HFFc6 (cell line): ENCODE data around the gene SPATA6. TPM values are rescaled to one million over a fixed set of nuclear protein-coding genes. Genes with fewer than 3 reads are reported as not detected.
"Not testable (repeated sequence)": the region's sequence is repeated elsewhere in the genome, so short reads cannot be mapped to it uniquely, and the experiment has no call there.

Experiments
- DNase-seq: peaks from one replicate; pipeline ENCODE4 v3.0.0-alpha.2; 2018
- H3K27ac Mint-ChIP-seq: 2 replicates; pipeline ENCODE4 v1.8.0; 2020; ENCODE audit warnings: mild to moderate bottlenecking, mixed read lengths
- H3K27me3 Mint-ChIP-seq: 2 replicates; pipeline ENCODE4 v1.8.0; 2021; ENCODE audit warnings: mild to moderate bottlenecking, moderate library complexity, mixed read lengths; ENCODE audit not compliant: insufficient read depth
- H3K36me3 Mint-ChIP-seq: 2 replicates; pipeline ENCODE4 v1.8.0; 2021; ENCODE audit warnings: low read depth, mixed read lengths
- H3K4me1 Mint-ChIP-seq: 2 replicates; pipeline ENCODE4 v1.8.0; 2020; ENCODE audit warnings: low read depth, mixed read lengths
- H3K4me3 Mint-ChIP-seq: 2 replicates; pipeline ENCODE4 v1.8.0; 2020; ENCODE audit warnings: mild to moderate bottlenecking, moderate library complexity, mixed read lengths
- H3K9me3 Mint-ChIP-seq: 2 replicates; pipeline ENCODE4 v1.8.0; 2020; ENCODE audit warnings: mild to moderate bottlenecking, mixed read lengths
- CTCF ChIP-seq: fragments of 200-600 bp; sonication (generic); IDR thresholded peaks from 2 replicates; pipeline ENCODE4 v1.5.0; 2021; ENCODE audit warnings: antibody characterized with exemption, mild to moderate bottlenecking
- total RNA-seq, 6 experiments: library from RNA; stranded (reverse); fragmentation: NEBNext Ultra II Directional; extraction: Animal tissue kit (Norgen Biotek cat#: 25700); gene quantifications; 2 replicates in 1 of 6; 3 replicates in 5 of 6; pipeline ENCODE4 v1.2.3, GENCODE V29; 2021

The SPATA6 gene
- total RNA-seq, 6 experiments from 2014 or later = 0.31 to 4.0 (median 3.0) TPM

- peaks cover 24% of the 10 kb centered on the region; the same call in 1 of the 2 replicates for H3K4me1 Mint-ChIP-seq
- H3K27me3 Mint-ChIP-seq = no peaks in the 10 kb centered on the region
Observed at GRCh38 chr1:48492392-48492791, 20.4 kb upstream of the SPATA6 start.

GRCh38 chr1:48488721-48489120 lies 16.7 kb upstream of the SPATA6 start:
- TF ChIP-seq CTCF = no peak
- no peak overlapping the region for H3K27ac Mint-ChIP-seq
- H3K36me3 Mint-ChIP-seq = no peaks in the 10 kb centered on the region
- peaks cover 16% of the 10 kb centered on the region; the same call in 1 of the 2 replicates for H3K9me3 Mint-ChIP-seq
- H3K27me3 Mint-ChIP-seq = no peaks in the 10 kb centered on the region; the same call in 1 of the 2 replicates
- H3K4me3 Mint-ChIP-seq = no peak overlapping the region
- no peak for DNase-seq
- H3K4me1 Mint-ChIP-seq = peaks cover 1% of the 10 kb centered on the region; the same call in 1 of the 2 replicates

More at GRCh38 chr1:48492392-48492791, 20.4 kb upstream of the SPATA6 start:
- H3K36me3 Mint-ChIP-seq = no peaks in the 10 kb centered on the region
- DNase-seq = no peak
- peaks cover 13% of the 10 kb centered on the region; the same call in 1 of the 2 replicates for H3K9me3 Mint-ChIP-seq
- H3K4me3 Mint-ChIP-seq = no peak overlapping the region
- no peak for TF ChIP-seq CTCF
- H3K27ac Mint-ChIP-seq = no peak overlapping the region

DNA sequence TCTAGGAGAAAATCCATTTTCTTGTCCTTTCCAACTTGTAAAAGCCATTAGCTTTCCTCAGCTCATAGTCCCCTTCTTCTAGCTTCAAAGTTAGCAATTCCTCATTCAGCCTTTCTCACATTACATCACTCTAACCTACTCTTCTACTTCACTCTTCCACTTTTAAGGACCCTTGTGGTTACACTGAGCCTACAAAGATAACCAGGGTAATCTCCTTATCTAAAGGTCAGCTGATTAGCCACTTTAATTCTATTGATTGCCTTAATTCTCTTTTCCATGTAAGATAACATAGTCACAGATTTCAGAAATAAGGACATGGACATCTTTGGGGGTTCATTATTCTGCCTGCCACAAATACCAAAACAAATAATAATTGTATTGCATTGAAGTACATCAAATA lies 8.5 kb upstream of the SPATA6 start:
- H3K27ac Mint-ChIP-seq = no peak overlapping the region
- peaks cover 2% of the 10 kb centered on the region for H3K27me3 Mint-ChIP-seq
- no peak for DNase-seq

GRCh38 chr1:48480023-48480422 lies 8.0 kb upstream of the SPATA6 start:
- not testable (repeated sequence) for H3K27me3 Mint-ChIP-seq, H3K36me3 Mint-ChIP-seq, H3K9me3 Mint-ChIP-seq, DNase-seq, H3K4me3 Mint-ChIP-seq, H3K4me1 Mint-ChIP-seq, H3K27ac Mint-ChIP-seq

More for the DNA sequence above, 8.5 kb upstream of the SPATA6 start:
- H3K4me1 Mint-ChIP-seq = no peaks in the 10 kb centered on the region
- H3K36me3 Mint-ChIP-seq = no peaks in the 10 kb centered on the region
- H3K9me3 Mint-ChIP-seq = no peaks in the 10 kb centered on the region; the same call in 1 of the 2 replicates
- TF ChIP-seq CTCF = no peak
- H3K4me3 Mint-ChIP-seq = no peak overlapping the region

- Mint-ChIP-seq H3K27ac (peak overlapping the region; percentile 71; the same call in 1 of the 2 replicates), H3K9me3 (no peaks in the 10 kb centered on the region; the same call in 1 of the 2 replicates), H3K27me3 (0 out of 2 replicates have a peak, but pooled peaks cover 2% of the 10 kb centered on the region), H3K4me1 (peaks cover 33% of the 10 kb centered on the region), H3K4me3 (peak overlapping the region; percentile 90), H3K36me3 (no peaks in the 10 kb centered on the region)
- TF ChIP-seq CTCF = no peak
- no peak for DNase-seq
Observed at GRCh38 chr1:48472638-48473037, 634 bp upstream of the SPATA6 start.

- H3K4me3 Mint-ChIP-seq = peak overlapping the region; percentile 90
- no peaks in the 10 kb centered on the region for H3K36me3 Mint-ChIP-seq
- no peak for TF ChIP-seq CTCF
- H3K4me1 Mint-ChIP-seq = peaks cover 33% of the 10 kb centered on the region
- no peak for DNase-seq
- peak overlapping the region; percentile 81 for H3K27ac Mint-ChIP-seq
- H3K9me3 Mint-ChIP-seq = no peaks in the 10 kb centered on the region; the same call in 1 of the 2 replicates
- H3K27me3 Mint-ChIP-seq = peaks cover 2% of the 10 kb centered on the region; the same call in 1 of the 2 replicates
Observed at GRCh38 chr1:48470950-48471690, 884 bp downstream of the SPATA6 start.
